ENCODE results near the gene ARHGAP5.
A peak's percentile ranks its signal among the peaks of the same experiment; 100 is the strongest.

Gene ARHGAP5

GRCh38 chr14:32200368-32201192 lies 123.5 kb downstream of the ARHGAP5 start:
- FAIRE-seq (no peak), DNase-seq (ENCODE audit: insufficient read length) (no peak)
- TF ChIP-seq POLR2A (IDR thresholded peaks at IDR 0.05; ENCODE audit: low read depth, low read length) (no peak), TAF1 (IDR thresholded peaks at IDR 0.05; ENCODE audit: borderline replicate concordance, low read depth, low read length) (no peak), POLR2AphosphoS5 (IDR thresholded peaks at IDR 0.05; ENCODE audit: low read depth, low read length) (no peak)

- TF ChIP-seq POLR2A (IDR thresholded peaks at IDR 0.05; ENCODE audit: low read depth, low read length): no peak
- no peak for TF ChIP-seq TAF1 (IDR thresholded peaks at IDR 0.05; ENCODE audit: borderline replicate concordance, low read depth, low read length)
- no peak for TF ChIP-seq POLR2AphosphoS5 (IDR thresholded peaks at IDR 0.05; ENCODE audit: low read depth, low read length)
- FAIRE-seq (peak; percentile 82), DNase-seq (ENCODE audit: insufficient read length) (peak; percentile 33)
Measured at GRCh38 chr14:32201193-32201815, 124.2 kb downstream of the ARHGAP5 start.

GRCh38 chr14:32201816-32202490 lies 124.8 kb downstream of the ARHGAP5 start, which contains the start of gene RNU6-7:
TSS of gene RNU6-7 (plus strand) at chr14:32202045.
- TF ChIP-seq TAF1 (IDR thresholded peaks at IDR 0.05; ENCODE audit: borderline replicate concordance, low read depth, low read length) (no peak), POLR2AphosphoS5 (IDR thresholded peaks at IDR 0.05; ENCODE audit: low read depth, low read length) (no peak), POLR2A (IDR thresholded peaks at IDR 0.05; ENCODE audit: low read depth, low read length) (no peak)
- no peak for FAIRE-seq
- DNase-seq (ENCODE audit: insufficient read length): no peak

DNA sequence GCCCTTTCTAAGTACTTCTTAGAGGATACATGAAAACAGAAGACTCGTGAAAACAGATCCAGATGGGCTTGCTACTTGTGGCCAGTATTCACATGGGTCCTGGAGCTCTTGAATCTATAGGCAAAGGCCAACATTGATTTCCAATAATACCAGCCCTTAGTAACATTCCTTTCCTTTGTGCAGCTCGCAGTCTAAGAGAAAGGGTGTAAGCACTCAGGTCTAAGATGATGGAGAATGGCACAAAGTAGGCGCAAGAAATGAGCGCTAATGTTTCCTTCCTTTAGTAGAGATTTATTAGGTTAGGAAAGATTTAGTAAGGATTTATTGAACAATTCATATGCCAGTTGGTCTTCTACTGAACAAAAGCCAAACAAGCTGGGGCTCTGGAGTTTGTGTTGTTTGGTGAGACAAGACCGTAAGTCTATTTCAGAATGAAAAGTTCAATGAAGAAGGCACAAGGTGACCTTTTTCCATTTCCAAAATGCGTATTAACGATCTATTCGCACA lies 125.4 kb downstream of the ARHGAP5 start:
- TF ChIP-seq POLR2A (IDR thresholded peaks at IDR 0.05; ENCODE audit: low read depth, low read length): no peak
- no peak for TF ChIP-seq POLR2AphosphoS5 (IDR thresholded peaks at IDR 0.05; ENCODE audit: low read depth, low read length)
- no peak for TF ChIP-seq TAF1 (IDR thresholded peaks at IDR 0.05; ENCODE audit: borderline replicate concordance, low read depth, low read length)
- no peak for FAIRE-seq
- DNase-seq (ENCODE audit: insufficient read length): no peak

- peak; percentile 14 for FAIRE-seq
- peak; percentile 46 for DNase-seq (ENCODE audit: insufficient read length)
- TF ChIP-seq TAF1 (IDR thresholded peaks at IDR 0.05; ENCODE audit: borderline replicate concordance, low read depth, low read length): no peak
- no peak for TF ChIP-seq POLR2A (IDR thresholded peaks at IDR 0.05; ENCODE audit: low read depth, low read length)
- no peak for TF ChIP-seq POLR2AphosphoS5 (IDR thresholded peaks at IDR 0.05; ENCODE audit: low read depth, low read length)
Measured at GRCh38 chr14:32202998-32203882, 126.1 kb downstream of the ARHGAP5 start, which contains the start of gene RNU6-8. TSS of gene RNU6-8 (minus strand) at chr14:32203269.

GRCh38 chr14:32203928-32204357 lies 126.8 kb downstream of the ARHGAP5 start:
- DNase-seq (ENCODE audit: insufficient read length) (no peak), FAIRE-seq (no peak)
- TF ChIP-seq POLR2A (IDR thresholded peaks at IDR 0.05; ENCODE audit: low read depth, low read length) (no peak), TAF1 (IDR thresholded peaks at IDR 0.05; ENCODE audit: borderline replicate concordance, low read depth, low read length) (no peak), POLR2AphosphoS5 (IDR thresholded peaks at IDR 0.05; ENCODE audit: low read depth, low read length) (no peak)

DNA sequence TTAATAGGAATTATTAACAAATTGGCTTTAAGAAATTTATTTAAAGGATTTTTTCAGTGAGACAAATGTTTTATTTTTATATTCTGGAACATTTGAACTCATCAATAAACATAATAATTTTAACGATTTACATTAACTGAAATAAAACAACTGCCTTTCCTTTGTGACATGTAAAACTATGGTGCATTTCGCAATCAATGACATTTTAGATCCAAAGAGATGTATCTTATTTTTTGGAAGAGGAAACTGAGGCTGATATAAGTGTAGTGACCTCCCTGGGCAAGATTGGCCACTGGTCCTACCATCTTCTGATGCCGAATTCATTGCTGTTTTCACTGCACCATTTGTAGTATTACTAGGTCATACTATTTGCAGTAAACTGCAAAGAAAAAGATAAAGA lies 128.4 kb downstream of the ARHGAP5 start:
- no peak for DNase-seq (ENCODE audit: insufficient read length)
- no peak for FAIRE-seq
- no peak for TF ChIP-seq POLR2AphosphoS5 (IDR thresholded peaks at IDR 0.05; ENCODE audit: low read depth, low read length)
- no peak for TF ChIP-seq POLR2A (IDR thresholded peaks at IDR 0.05; ENCODE audit: low read depth, low read length)
- TF ChIP-seq TAF1 (IDR thresholded peaks at IDR 0.05; ENCODE audit: borderline replicate concordance, low read depth, low read length): no peak

- no peak for TF ChIP-seq POLR2AphosphoS5 (IDR thresholded peaks at IDR 0.05; ENCODE audit: low read depth, low read length)
- no peak for TF ChIP-seq TAF1 (IDR thresholded peaks at IDR 0.05; ENCODE audit: borderline replicate concordance, low read depth, low read length)
- TF ChIP-seq POLR2A (IDR thresholded peaks at IDR 0.05; ENCODE audit: low read depth, low read length): no peak
- DNase-seq (ENCODE audit: insufficient read length): no peak
- no peak for FAIRE-seq
Measured at GRCh38 chr14:32205984-32206383, 128.9 kb downstream of the ARHGAP5 start.

DNA sequence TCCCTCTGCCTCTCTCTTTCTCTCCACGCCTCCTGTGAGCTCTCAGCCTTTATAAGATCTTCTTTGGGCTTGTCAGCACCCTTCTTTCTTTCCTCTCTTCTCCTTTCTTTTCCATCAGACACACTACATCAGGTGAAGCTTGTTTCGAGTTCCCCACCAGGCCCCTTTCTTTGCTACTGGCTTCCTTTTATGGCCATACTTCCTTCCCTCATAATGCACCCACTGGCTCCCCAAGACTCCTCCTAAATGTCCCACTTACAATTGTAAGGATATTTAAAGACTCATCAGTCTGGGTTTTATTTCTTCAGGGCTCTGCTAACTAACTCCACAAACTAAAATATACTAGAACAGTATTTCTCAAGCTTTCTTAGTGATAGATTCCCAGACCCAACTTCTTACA lies 129.4 kb downstream of the ARHGAP5 start:
- TF ChIP-seq POLR2A (IDR thresholded peaks at IDR 0.05; ENCODE audit: low read depth, low read length): no peak
- TF ChIP-seq TAF1 (IDR thresholded peaks at IDR 0.05; ENCODE audit: borderline replicate concordance, low read depth, low read length): no peak
- TF ChIP-seq POLR2AphosphoS5 (IDR thresholded peaks at IDR 0.05; ENCODE audit: low read depth, low read length): no peak
- no peak for DNase-seq (ENCODE audit: insufficient read length)
- FAIRE-seq: no peak

GRCh38 chr14:32208490-32208889 lies 131.4 kb downstream of the ARHGAP5 start:
- DNase-seq (ENCODE audit: insufficient read length) (no peak), FAIRE-seq (no peak)
- TF ChIP-seq POLR2A (IDR thresholded peaks at IDR 0.05; ENCODE audit: low read depth, low read length) (no peak), POLR2AphosphoS5 (IDR thresholded peaks at IDR 0.05; ENCODE audit: low read depth, low read length) (no peak)

Measured in GM12892 (cell line).